Retinal pigment epithelial cell (primary cell): Measurements from ENCODE around the gene WASHC4.

ENCODE experiments used
- DNase-seq: peaks from one replicate; pipeline ENCODE4 v3.0.0-alpha.2; 2010; ENCODE audit warnings: low read depth
- H3K4me3 ChIP-seq: 2 replicates; pipeline ENCODE4 v1.5.1; 2011; ENCODE audit warnings: mild to moderate bottlenecking, low read length, control low read depth, moderate library complexity
- TF ChIP-seq, protein P1 (sequence below): conservative IDR thresholded peaks from 2 replicates; pipeline ENCODE4 v1.5.1; 2011; ENCODE audit warnings: low read depth, low read length, control low read depth, inconsistent platforms

The WASHC4 gene

DNA sequence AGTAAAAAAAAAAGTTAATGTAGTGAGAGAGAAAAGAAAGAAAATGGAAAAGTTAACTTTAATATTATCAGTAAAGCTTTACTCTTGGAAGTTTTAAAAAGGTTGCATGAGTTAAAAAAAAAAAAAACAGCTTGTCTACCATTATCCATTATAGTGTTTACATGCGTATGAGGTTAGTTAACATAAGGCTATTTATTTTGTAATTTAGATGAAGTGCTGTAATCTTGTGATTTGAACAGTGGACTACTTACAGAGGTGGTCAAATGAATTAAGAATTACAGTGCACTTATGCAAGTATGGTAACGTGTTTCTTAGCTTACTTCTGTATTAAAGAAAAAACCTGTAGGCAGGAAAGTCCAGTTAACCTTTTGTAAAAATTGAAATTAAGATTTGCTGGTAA, 30.7 kb downstream of the WASHC4 start:
- no peak for DNase-seq
- TF ChIP-seq, protein P1, sequence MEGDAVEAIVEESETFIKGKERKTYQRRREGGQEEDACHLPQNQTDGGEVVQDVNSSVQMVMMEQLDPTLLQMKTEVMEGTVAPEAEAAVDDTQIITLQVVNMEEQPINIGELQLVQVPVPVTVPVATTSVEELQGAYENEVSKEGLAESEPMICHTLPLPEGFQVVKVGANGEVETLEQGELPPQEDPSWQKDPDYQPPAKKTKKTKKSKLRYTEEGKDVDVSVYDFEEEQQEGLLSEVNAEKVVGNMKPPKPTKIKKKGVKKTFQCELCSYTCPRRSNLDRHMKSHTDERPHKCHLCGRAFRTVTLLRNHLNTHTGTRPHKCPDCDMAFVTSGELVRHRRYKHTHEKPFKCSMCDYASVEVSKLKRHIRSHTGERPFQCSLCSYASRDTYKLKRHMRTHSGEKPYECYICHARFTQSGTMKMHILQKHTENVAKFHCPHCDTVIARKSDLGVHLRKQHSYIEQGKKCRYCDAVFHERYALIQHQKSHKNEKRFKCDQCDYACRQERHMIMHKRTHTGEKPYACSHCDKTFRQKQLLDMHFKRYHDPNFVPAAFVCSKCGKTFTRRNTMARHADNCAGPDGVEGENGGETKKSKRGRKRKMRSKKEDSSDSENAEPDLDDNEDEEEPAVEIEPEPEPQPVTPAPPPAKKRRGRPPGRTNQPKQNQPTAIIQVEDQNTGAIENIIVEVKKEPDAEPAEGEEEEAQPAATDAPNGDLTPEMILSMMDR: no peak

DNA sequence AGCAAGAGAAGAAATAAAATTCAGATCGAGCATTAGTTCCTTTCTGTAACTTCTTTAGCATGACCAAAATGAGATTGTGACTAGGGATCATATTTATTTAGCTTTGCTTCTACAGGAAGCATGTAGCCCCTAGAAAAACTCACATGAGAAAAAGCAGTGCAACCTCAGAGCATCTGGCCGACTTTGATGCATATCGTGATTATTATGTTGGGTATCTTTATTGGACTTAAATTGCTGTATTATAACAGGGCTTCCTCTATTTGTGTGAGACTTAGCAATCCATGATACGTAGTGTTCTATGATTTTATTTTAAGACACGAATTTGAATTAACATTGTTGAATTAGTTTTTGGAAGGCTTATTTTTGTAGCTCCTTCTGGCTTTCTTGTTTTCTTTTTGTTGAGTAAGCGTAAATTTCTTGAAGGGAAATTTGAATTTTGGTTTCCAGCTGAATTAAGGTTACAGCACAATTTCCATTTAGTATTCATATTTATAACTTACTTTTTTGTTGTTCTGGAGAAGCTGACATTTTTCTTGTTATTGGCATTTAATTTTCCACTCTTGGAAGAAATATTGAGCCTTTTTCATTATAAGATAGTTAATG, 33.9 kb downstream of the WASHC4 start:
- DNase-seq: no peak
- H3K4me3 ChIP-seq: no peak overlapping the region
- TF ChIP-seq, protein P1: no peak

More for the DNA sequence above, 30.7 kb downstream of the WASHC4 start:
- no peak overlapping the region for H3K4me3 ChIP-seq

DNA sequence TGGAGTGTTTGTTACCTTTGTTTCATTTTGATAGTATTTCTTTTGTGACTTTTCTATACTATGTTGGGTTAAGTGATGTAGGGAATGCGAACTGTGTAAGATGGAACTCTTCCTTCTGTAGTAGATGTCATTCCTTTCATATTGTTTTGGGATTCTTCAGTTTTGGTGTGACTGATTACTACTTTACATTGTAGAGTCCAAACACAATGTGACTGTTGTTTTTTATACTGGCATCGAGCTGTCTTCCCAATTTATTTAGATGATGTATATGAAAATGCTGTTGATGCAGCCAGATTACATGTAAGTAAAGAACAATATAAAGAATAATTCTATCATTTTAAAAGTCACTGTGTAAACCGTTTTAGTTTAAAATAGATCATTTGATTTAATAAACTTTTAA, 34.7 kb downstream of the WASHC4 start:
- H3K4me3 ChIP-seq: no peak overlapping the region
- TF ChIP-seq, protein P1: no peak

DNA sequence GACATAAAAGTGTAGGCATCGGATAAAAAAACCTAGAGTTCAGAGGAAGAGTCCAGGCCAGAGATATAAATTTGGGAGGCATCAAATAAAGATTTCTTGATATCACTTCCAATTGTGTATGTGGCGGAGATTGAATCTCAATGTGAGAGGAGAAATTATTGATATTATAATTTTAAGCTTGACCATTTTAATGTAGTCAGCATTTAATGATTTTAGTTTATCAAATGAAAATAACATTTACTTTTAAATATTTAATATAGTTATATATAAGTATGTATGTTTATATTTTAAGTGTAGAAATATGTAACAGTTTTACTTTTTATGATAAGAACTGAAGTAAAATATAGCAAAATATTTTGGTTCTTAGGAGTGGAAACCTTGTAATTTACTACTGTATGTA, 48.7 kb downstream of the WASHC4 start:
- H3K4me3 ChIP-seq: no peak overlapping the region
- TF ChIP-seq, protein P1: no peak
- DNase-seq: no peak

More for the DNA sequence above, 34.7 kb downstream of the WASHC4 start:
- no peak for DNase-seq

DNA sequence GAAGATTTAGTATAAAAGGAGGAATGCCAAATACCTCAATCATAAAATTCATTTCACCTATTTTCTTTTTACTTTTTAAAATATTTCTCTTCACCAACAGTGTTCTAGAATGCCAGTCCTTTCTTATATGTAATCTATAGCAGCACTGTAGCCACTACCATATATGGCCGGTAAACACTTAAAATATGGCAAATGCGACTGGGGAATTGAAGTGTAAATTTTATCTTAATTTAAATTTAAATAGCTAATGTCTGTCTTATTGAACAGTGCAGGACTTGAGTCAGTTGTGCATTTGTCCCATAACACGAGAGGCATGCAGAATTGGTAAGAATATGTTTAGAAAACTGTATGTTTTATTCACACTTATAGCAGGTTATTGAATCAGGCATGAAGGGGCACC, 50.1 kb downstream of the WASHC4 start:
- no peak overlapping the region for H3K4me3 ChIP-seq
- TF ChIP-seq, protein P1: no peak
- DNase-seq: no peak

DNA sequence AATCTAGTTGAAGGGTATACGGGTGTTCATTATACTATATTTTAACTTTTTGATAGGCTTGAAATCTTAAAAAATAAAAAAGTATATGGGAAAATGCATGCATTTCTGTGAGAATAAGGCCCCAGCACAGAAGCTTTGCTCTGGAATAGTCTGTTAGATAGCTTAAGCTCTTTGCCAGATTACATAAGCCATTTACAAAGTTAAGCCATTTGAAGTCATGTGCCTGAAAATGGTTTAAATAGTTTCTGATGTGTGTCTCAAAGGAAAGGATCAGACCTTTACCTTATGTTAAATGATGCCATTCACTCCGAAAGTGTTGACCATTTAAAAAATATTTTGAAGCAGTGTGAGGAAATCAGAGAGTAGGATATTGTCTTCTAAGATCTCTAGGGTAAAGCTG, 51.3 kb downstream of the WASHC4 start:
- TF ChIP-seq, protein P1: no peak
- no peak overlapping the region for H3K4me3 ChIP-seq
- peak; percentile 34 for DNase-seq

DNA sequence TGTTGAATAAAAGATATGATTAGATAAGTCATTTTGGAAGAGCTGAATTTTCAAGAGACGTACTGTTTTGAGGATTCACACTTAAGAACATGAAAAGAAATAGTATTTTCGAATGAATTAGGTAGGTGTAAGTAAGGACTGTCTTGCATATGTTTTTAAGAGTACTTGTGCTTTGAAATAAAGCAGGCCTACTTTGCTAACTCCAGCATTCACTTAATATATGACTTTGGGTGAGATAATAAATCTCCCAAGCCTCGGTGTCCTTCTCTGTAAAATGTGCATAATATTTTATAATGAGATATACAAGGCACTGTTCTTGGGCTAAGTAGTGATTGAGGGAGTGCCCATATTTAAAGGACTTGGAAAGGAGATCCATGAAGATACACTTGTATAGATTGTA, 54.6 kb downstream of the WASHC4 start:
- H3K4me3 ChIP-seq: no peak overlapping the region
- TF ChIP-seq, protein P1: no peak
- no peak for DNase-seq
